ENCODE results near the gene PCDH9.

GRCh38 chr13:66675620-66676019 lies 554.5 kb downstream of the PCDH9 start:
- TF ChIP-seq CTCF (conservative IDR thresholded peaks at IDR 0.05; ENCODE audit: low read length) (no peak), EZH2phosphoT487 (IDR thresholded peaks at IDR 0.05; ENCODE audit: borderline replicate concordance) (no peak)

Measured in Loucy (cell line).